NCI-H460 (cell line): ENCODE results near the gene PIK3R1. TPM values are rescaled to one million over a fixed set of nuclear protein-coding genes. Genes with fewer than 3 reads are reported as not detected.

Source experiments
- DNase-seq: peaks from one replicate; pipeline ENCODE4 v3.0.0-alpha.2; 2016; ENCODE audit warnings: low read depth; ENCODE audit errors: extremely low read depth
- total RNA-seq: library from RNA; depleted of rRNA; stranded (reverse); fragments of >200 nt; shearing (Covaris generic); gene quantifications from 2 replicates; pipeline ENCODE4 v1.2.3, GENCODE V29; 2014

PIK3R1 gene
- total RNA-seq, 1 experiment from 2014 or later, result 40.9 TPM

GRCh38 chr5:68345171-68345570, 129.6 kb downstream of the PIK3R1 start:
- no peak for DNase-seq

GRCh38 chr5:68345582-68345981, 130.0 kb downstream of the PIK3R1 start:
- no peak for DNase-seq

GRCh38 chr5:68347536-68347935, 132.0 kb downstream of the PIK3R1 start:
- no peak for DNase-seq

GRCh38 chr5:68348447-68349222, 133.1 kb downstream of the PIK3R1 start:
- DNase-seq, result no peak

GRCh38 chr5:68350176-68350575, 134.6 kb downstream of the PIK3R1 start:
- no peak for DNase-seq
